Mucosa of gallbladder (tissue), 1 donor: ENCODE results near the gene ADIRF. TPM values are rescaled to one million over a fixed set of nuclear protein-coding genes. Genes with fewer than 3 reads are reported as not detected.

Experiments
- DNase-seq: peaks from one replicate; pipeline ENCODE4 v3.0.0-alpha.2; 2020; ENCODE audit warnings: low spot score
- total RNA-seq: library from RNA; stranded (reverse); gene quantifications from one replicate; pipeline ENCODE4 v1.2.1, GENCODE V29; 2021
- donor health status: DM: no; HTN: no; CAD: no.

Gene ADIRF
- total RNA-seq, 1 donor from 2014 or later = 25.4 TPM

GRCh38 chr10:86960003-86960862 lies 8.0 kb upstream of the ADIRF start:
- no peak for DNase-seq

- DNase-seq = no peak
These were observed 7.3 kb upstream of the ADIRF start for GRCh38 chr10:86960863-86961434.

GRCh38 chr10:86961481-86962091 lies 6.7 kb upstream of the ADIRF start:
- DNase-seq = no peak

GRCh38 chr10:86962136-86962980 lies 5.9 kb upstream of the ADIRF start:
- no peak for DNase-seq

GRCh38 chr10:86962981-86963310 lies 5.3 kb upstream of the ADIRF start:
- no peak for DNase-seq

- DNase-seq = no peak
These were observed 4.9 kb upstream of the ADIRF start for GRCh38 chr10:86963341-86963919.

- no peak for DNase-seq
These were observed 4.0 kb upstream of the ADIRF start for GRCh38 chr10:86964061-86964846.

- no peak for DNase-seq
These were observed 3.5 kb upstream of the ADIRF start for GRCh38 chr10:86964847-86965190.

- DNase-seq = peak; percentile 6
These were observed 2.2 kb upstream of the ADIRF start for GRCh38 chr10:86965986-86966654.

- DNase-seq = peak; percentile 9
These were observed 771 bp upstream of the ADIRF start for GRCh38 chr10:86967481-86967941.

- peak; percentile 9 for DNase-seq
These were observed 693 bp downstream of the ADIRF start for GRCh38 chr10:86968994-86969355.

GRCh38 chr10:86969421-86970041 lies 1.2 kb downstream of the ADIRF start:
- DNase-seq = no peak

- DNase-seq = peak; percentile 42
These were observed 2.1 kb downstream of the ADIRF start for GRCh38 chr10:86970162-86970981.

GRCh38 chr10:86970982-86971231 lies 2.6 kb downstream of the ADIRF start:
- no peak for DNase-seq

- DNase-seq = peak; percentile 85
These were observed 3.1 kb downstream of the ADIRF start for GRCh38 chr10:86971232-86971991.

- DNase-seq = no peak
These were observed 4.5 kb downstream of the ADIRF start for GRCh38 chr10:86972613-86973380.

GRCh38 chr10:86974484-86974883 lies 6.2 kb downstream of the ADIRF start:
- no peak for DNase-seq
